Measurements from ENCODE around the gene ITPRIPL2.

Gene ITPRIPL2

DNA sequence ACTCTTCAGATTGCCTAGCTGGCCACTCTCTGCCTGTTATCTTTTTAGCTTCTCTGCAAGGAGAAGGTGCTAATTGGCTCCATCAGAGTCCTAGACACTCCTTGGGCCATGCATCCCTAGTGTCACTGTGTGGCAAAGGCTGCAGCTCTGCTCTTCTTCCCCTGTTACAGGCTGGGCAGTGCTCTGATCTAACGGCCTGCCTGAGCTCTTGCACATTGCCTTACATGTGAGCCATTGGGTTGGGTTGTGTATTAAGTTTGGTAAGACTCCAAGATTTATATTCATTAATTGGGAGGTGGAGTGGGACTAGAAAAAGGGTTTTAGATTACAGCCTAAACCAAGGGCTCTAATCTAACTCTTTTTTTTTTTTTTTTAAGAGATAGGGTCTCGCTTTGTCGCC is 31.2 kb downstream of the ITPRIPL2 start:
- Histone ChIP-seq H3K79me2 (ENCODE audit: control insufficient read depth, insufficient read depth, low read length, unreplicated experiment) (no peaks in the 10 kb centered on the region), H3K27ac (ENCODE audit: low read depth, low read length) (no peak overlapping the region), H3K4me1 (ENCODE audit: control insufficient read depth, insufficient read depth, low read length, unreplicated experiment) (no peaks in the 10 kb centered on the region), H3K27me3 (ENCODE audit: insufficient read depth, low read length) (peaks cover 39% of the 10 kb centered on the region), H3K36me3 (ENCODE audit: insufficient read depth, low read length) (no peaks in the 10 kb centered on the region), H3K4me3 (ENCODE audit: low read depth, low read length) (no peak overlapping the region), H2AFZ (ENCODE audit: low read length, unreplicated experiment) (no peak overlapping the region)

GRCh38 chr16:19147126-19147525 is 33.4 kb downstream of the ITPRIPL2 start:
- H3K36me3 ChIP-seq (ENCODE audit: insufficient read depth, low read length): no peaks in the 10 kb centered on the region
- H2AFZ ChIP-seq (ENCODE audit: low read length, unreplicated experiment): no peak overlapping the region
- H3K4me3 ChIP-seq (ENCODE audit: low read depth, low read length): no peak overlapping the region
- peaks cover 45% of the 10 kb centered on the region for H3K27me3 ChIP-seq (ENCODE audit: insufficient read depth, low read length)
- H3K79me2 ChIP-seq (ENCODE audit: control insufficient read depth, insufficient read depth, low read length, unreplicated experiment): no peaks in the 10 kb centered on the region
- H3K27ac ChIP-seq (ENCODE audit: low read depth, low read length): no peak overlapping the region
- no peaks in the 10 kb centered on the region for H3K4me1 ChIP-seq (ENCODE audit: control insufficient read depth, insufficient read depth, low read length, unreplicated experiment)

DNA sequence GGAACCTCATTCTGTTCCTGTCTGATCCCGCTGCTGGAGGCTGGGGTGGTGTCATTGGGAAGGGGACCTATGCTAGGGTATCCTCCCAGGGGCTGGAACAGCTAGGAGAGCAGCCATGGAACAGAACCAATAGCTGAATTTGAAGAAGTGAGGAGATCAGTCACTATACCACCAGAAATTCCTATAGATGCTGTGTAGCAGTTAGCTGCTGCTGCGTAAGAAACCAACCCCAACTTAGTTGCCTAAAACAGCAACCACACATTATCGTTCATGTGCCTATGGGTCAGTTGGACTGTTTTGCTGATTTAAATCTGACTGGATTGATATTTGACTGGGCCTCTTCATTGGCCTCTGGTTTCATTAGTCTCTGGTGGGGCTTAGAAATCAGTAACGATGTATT is 33.9 kb downstream of the ITPRIPL2 start:
- no peak overlapping the region for H3K4me3 ChIP-seq (ENCODE audit: low read depth, low read length)
- H3K4me1 ChIP-seq (ENCODE audit: control insufficient read depth, insufficient read depth, low read length, unreplicated experiment): no peaks in the 10 kb centered on the region
- H2AFZ ChIP-seq (ENCODE audit: low read length, unreplicated experiment): no peak overlapping the region
- H3K36me3 ChIP-seq (ENCODE audit: insufficient read depth, low read length): no peaks in the 10 kb centered on the region
- H3K27ac ChIP-seq (ENCODE audit: low read depth, low read length): no peak overlapping the region
- H3K79me2 ChIP-seq (ENCODE audit: control insufficient read depth, insufficient read depth, low read length, unreplicated experiment): no peaks in the 10 kb centered on the region
- peaks cover 47% of the 10 kb centered on the region for H3K27me3 ChIP-seq (ENCODE audit: insufficient read depth, low read length)

DNA sequence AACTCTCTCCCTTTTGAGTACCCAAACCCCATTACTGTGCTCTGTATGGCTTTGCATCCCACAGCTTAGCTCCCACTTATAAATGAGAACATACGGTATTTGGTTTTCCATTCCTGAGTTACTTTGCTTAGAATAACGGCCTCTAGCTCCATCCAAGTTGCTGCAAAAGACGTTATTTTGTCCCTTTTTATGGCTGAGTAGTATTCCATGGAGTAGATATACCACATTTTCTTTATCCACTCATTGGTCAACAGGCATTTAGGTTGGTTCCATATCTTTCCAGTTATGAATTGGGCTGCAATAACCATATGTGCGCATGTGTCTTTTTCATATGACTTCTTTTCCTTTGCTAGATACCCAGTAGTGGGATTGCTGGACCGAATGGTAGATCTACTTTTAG is 34.4 kb downstream of the ITPRIPL2 start:
- Histone ChIP-seq H2AFZ (ENCODE audit: low read length, unreplicated experiment) (no peak overlapping the region), H3K27me3 (ENCODE audit: insufficient read depth, low read length) (peaks cover 50% of the 10 kb centered on the region), H3K27ac (ENCODE audit: low read depth, low read length) (no peak overlapping the region), H3K36me3 (ENCODE audit: insufficient read depth, low read length) (no peaks in the 10 kb centered on the region), H3K79me2 (ENCODE audit: control insufficient read depth, insufficient read depth, low read length, unreplicated experiment) (no peaks in the 10 kb centered on the region), H3K4me3 (ENCODE audit: low read depth, low read length) (no peak overlapping the region), H3K4me1 (ENCODE audit: control insufficient read depth, insufficient read depth, low read length, unreplicated experiment) (no peaks in the 10 kb centered on the region)

- no peak overlapping the region for H3K4me3 ChIP-seq (ENCODE audit: low read depth, low read length)
- no peak overlapping the region for H2AFZ ChIP-seq (ENCODE audit: low read length, unreplicated experiment)
- no peak overlapping the region for H3K27ac ChIP-seq (ENCODE audit: low read depth, low read length)
- no peaks in the 10 kb centered on the region for H3K4me1 ChIP-seq (ENCODE audit: control insufficient read depth, insufficient read depth, low read length, unreplicated experiment)
- H3K79me2 ChIP-seq (ENCODE audit: control insufficient read depth, insufficient read depth, low read length, unreplicated experiment): no peaks in the 10 kb centered on the region
- H3K27me3 ChIP-seq (ENCODE audit: insufficient read depth, low read length): peaks cover 46% of the 10 kb centered on the region
- no peaks in the 10 kb centered on the region for H3K36me3 ChIP-seq (ENCODE audit: insufficient read depth, low read length)
These were observed 37.5 kb downstream of the ITPRIPL2 start for GRCh38 chr16:19151310-19151709.

- H2AFZ ChIP-seq (ENCODE audit: low read length, unreplicated experiment): no peak overlapping the region
- H3K4me3 ChIP-seq (ENCODE audit: low read depth, low read length): no peak overlapping the region
- no peaks in the 10 kb centered on the region for H3K36me3 ChIP-seq (ENCODE audit: insufficient read depth, low read length)
- H3K27ac ChIP-seq (ENCODE audit: low read depth, low read length): no peak overlapping the region
- H3K79me2 ChIP-seq (ENCODE audit: control insufficient read depth, insufficient read depth, low read length, unreplicated experiment): no peaks in the 10 kb centered on the region
- H3K27me3 ChIP-seq (ENCODE audit: insufficient read depth, low read length): peaks cover 51% of the 10 kb centered on the region
- no peaks in the 10 kb centered on the region for H3K4me1 ChIP-seq (ENCODE audit: control insufficient read depth, insufficient read depth, low read length, unreplicated experiment)
These were observed 38.3 kb downstream of the ITPRIPL2 start for GRCh38 chr16:19152042-19152441.

DNA sequence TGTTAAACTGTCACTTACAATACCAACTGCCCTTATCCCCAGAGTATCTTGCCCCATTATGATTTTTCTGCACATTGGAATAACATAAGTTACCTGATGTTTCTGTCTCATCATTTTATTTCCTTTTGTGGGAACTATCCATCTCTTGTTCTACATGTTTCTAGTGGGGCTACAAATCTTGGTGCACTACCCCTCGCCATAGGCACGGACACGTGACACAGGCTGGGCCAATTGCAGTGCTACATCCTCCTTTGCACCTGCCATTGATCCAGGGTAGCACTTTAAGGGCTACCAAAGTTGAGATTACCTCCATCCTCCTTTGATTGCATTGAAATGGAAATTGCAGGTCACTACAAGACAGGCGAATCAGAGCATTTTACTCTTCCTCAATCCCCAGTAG is 40.1 kb downstream of the ITPRIPL2 start:
- Histone ChIP-seq H2AFZ (ENCODE audit: low read length, unreplicated experiment) (no peak overlapping the region), H3K79me2 (ENCODE audit: control insufficient read depth, insufficient read depth, low read length, unreplicated experiment) (no peaks in the 10 kb centered on the region)

DNA sequence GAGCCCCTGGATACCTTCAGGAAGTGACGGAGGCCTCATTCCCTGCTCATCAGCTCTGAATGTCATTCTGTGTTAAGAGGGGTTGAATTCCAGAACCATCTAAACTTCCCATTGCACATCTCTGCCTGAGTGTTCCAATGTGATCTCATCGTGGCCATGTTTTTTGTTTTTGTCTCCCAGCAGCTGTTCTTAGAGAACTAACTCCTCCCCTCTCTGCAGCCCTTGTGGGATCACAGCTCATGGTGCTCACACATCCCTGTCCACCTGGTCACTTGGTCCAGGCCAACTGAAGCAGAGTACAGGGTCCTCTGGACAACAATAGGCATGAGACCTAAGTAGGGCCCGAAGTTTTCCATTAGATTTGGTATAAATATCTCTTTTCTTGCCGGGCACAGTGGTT is 48.3 kb downstream of the ITPRIPL2 start:
- H2AFZ ChIP-seq (ENCODE audit: low read length, unreplicated experiment): no peak overlapping the region
- H3K36me3 ChIP-seq (ENCODE audit: insufficient read depth, low read length): no peaks in the 10 kb centered on the region
- no peak overlapping the region for H3K4me3 ChIP-seq (ENCODE audit: low read depth, low read length)
- H3K4me1 ChIP-seq (ENCODE audit: control insufficient read depth, insufficient read depth, low read length, unreplicated experiment): no peaks in the 10 kb centered on the region
- H3K79me2 ChIP-seq (ENCODE audit: control insufficient read depth, insufficient read depth, low read length, unreplicated experiment): no peaks in the 10 kb centered on the region
- no peak overlapping the region for H3K27ac ChIP-seq (ENCODE audit: low read depth, low read length)
- peaks cover 22% of the 10 kb centered on the region; the same call in 1 of the 2 replicates for H3K27me3 ChIP-seq (ENCODE audit: insufficient read depth, low read length)

More for the DNA sequence above, 40.1 kb downstream of the ITPRIPL2 start:
- Histone ChIP-seq H3K27me3 (ENCODE audit: insufficient read depth, low read length) (peaks cover 52% of the 10 kb centered on the region), H3K4me3 (ENCODE audit: low read depth, low read length) (no peak overlapping the region), H3K27ac (ENCODE audit: low read depth, low read length) (no peak overlapping the region), H3K4me1 (ENCODE audit: control insufficient read depth, insufficient read depth, low read length, unreplicated experiment) (no peaks in the 10 kb centered on the region), H3K36me3 (ENCODE audit: insufficient read depth, low read length) (no peaks in the 10 kb centered on the region)

DNA sequence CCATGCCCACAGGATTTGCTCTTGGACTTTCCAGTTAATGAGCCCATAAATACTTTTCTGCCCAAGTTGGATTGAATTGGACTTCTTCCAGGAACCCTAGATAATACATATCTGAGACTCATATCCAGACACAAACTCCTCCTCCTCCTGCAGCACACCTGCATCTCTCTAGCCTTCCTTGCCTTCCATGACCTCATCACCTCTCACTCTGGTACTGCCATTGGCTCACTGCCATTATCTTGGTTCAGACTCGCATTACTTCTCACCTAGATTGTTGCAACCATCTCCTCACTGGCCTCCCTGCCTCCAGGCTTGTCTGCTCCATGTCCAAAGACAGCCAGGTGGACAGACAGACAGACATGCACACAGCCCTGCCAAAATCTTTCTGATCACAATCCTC is 49.5 kb downstream of the ITPRIPL2 start:
- H3K79me2 ChIP-seq (ENCODE audit: control insufficient read depth, insufficient read depth, low read length, unreplicated experiment): no peaks in the 10 kb centered on the region
- H3K4me1 ChIP-seq (ENCODE audit: control insufficient read depth, insufficient read depth, low read length, unreplicated experiment): no peaks in the 10 kb centered on the region
- H3K27me3 ChIP-seq (ENCODE audit: insufficient read depth, low read length): peaks cover 17% of the 10 kb centered on the region; the same call in 1 of the 2 replicates
- no peak overlapping the region for H3K4me3 ChIP-seq (ENCODE audit: low read depth, low read length)
- no peak overlapping the region for H3K27ac ChIP-seq (ENCODE audit: low read depth, low read length)
- H3K36me3 ChIP-seq (ENCODE audit: insufficient read depth, low read length): no peaks in the 10 kb centered on the region
- H2AFZ ChIP-seq (ENCODE audit: low read length, unreplicated experiment): no peak overlapping the region

- Histone ChIP-seq H3K36me3 (ENCODE audit: insufficient read depth, low read length) (no peaks in the 10 kb centered on the region), H3K27ac (ENCODE audit: low read depth, low read length) (no peak overlapping the region), H3K79me2 (ENCODE audit: control insufficient read depth, insufficient read depth, low read length, unreplicated experiment) (no peaks in the 10 kb centered on the region), H3K4me3 (ENCODE audit: low read depth, low read length) (no peak overlapping the region), H3K27me3 (ENCODE audit: insufficient read depth, low read length) (peaks cover 17% of the 10 kb centered on the region), H3K4me1 (ENCODE audit: control insufficient read depth, insufficient read depth, low read length, unreplicated experiment) (no peaks in the 10 kb centered on the region), H2AFZ (ENCODE audit: low read length, unreplicated experiment) (no peak overlapping the region)
These were observed 50.5 kb downstream of the ITPRIPL2 start for GRCh38 chr16:19164285-19164684.

GRCh38 chr16:19165101-19165500 is 51.3 kb downstream of the ITPRIPL2 start:
- Histone ChIP-seq H2AFZ (ENCODE audit: low read length, unreplicated experiment) (no peak overlapping the region), H3K27me3 (ENCODE audit: insufficient read depth, low read length) (peaks cover 24% of the 10 kb centered on the region), H3K79me2 (ENCODE audit: control insufficient read depth, insufficient read depth, low read length, unreplicated experiment) (no peaks in the 10 kb centered on the region)

More at GRCh38 chr16:19165101-19165500, 51.3 kb downstream of the ITPRIPL2 start:
- Histone ChIP-seq H3K36me3 (ENCODE audit: insufficient read depth, low read length) (no peaks in the 10 kb centered on the region), H3K4me3 (ENCODE audit: low read depth, low read length) (no peak overlapping the region), H3K27ac (ENCODE audit: low read depth, low read length) (no peak overlapping the region), H3K4me1 (ENCODE audit: control insufficient read depth, insufficient read depth, low read length, unreplicated experiment) (no peaks in the 10 kb centered on the region)
